Measurements from ENCODE around the gene HOXB7. TPM values are rescaled to one million over a fixed set of nuclear protein-coding genes. Genes with fewer than 3 reads are reported as not detected.
A peak's percentile ranks its signal among the peaks of the same experiment; 100 is the strongest.

The HOXB7 gene
- total RNA-seq, 2 donors from 2014 or later: 0.63 to 7.2 TPM

DNA sequence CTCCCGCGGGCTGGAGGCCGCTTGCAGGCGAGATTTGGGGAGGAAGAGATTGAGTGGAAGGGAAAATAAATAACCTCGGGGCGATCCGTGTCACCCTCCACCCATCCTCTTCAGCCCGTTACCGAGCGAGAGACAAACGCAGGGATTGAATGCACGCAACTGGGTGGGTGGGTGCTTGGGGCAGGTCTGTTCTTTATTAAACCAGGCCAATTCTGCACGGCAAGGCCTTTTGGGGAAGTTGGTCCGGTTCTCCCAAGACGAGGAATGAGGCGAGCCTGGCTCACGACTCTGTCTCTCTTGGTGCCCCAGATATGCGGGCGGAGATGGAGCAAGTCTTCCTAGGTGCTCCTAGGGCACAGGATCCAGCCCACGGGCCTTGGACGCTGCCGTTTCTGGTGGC lies 396 bp upstream of the HOXB7 start:
- peaks cover 19% of the 10 kb centered on the region for H3K27me3 ChIP-seq (replicated peaks; ENCODE audit: insufficient read depth)
- H3K36me3 ChIP-seq: no peaks in the 10 kb centered on the region
- peak; percentile 9 for ATAC-seq (ENCODE audit: insufficient number of reproducible peaks, low FRiP score, low read depth)
- no peak for DNase-seq (ENCODE audit: low spot score)
- peaks cover 4 to 45% of the 10 kb centered on the region in 2 donors for H3K4me1 ChIP-seq (ENCODE audit: control insufficient read depth in 1 of 2, low read depth in 2 of 2)
- H3K4me3 ChIP-seq: peak overlapping the region; percentile 81
- H3K27ac ChIP-seq: peak overlapping the region; percentile 78 to 91
- H3K9me3 ChIP-seq: no peaks in the 10 kb centered on the region
- TF ChIP-seq, protein P1, sequence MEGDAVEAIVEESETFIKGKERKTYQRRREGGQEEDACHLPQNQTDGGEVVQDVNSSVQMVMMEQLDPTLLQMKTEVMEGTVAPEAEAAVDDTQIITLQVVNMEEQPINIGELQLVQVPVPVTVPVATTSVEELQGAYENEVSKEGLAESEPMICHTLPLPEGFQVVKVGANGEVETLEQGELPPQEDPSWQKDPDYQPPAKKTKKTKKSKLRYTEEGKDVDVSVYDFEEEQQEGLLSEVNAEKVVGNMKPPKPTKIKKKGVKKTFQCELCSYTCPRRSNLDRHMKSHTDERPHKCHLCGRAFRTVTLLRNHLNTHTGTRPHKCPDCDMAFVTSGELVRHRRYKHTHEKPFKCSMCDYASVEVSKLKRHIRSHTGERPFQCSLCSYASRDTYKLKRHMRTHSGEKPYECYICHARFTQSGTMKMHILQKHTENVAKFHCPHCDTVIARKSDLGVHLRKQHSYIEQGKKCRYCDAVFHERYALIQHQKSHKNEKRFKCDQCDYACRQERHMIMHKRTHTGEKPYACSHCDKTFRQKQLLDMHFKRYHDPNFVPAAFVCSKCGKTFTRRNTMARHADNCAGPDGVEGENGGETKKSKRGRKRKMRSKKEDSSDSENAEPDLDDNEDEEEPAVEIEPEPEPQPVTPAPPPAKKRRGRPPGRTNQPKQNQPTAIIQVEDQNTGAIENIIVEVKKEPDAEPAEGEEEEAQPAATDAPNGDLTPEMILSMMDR (IDR thresholded peaks at IDR 0.05): no peak

DNA sequence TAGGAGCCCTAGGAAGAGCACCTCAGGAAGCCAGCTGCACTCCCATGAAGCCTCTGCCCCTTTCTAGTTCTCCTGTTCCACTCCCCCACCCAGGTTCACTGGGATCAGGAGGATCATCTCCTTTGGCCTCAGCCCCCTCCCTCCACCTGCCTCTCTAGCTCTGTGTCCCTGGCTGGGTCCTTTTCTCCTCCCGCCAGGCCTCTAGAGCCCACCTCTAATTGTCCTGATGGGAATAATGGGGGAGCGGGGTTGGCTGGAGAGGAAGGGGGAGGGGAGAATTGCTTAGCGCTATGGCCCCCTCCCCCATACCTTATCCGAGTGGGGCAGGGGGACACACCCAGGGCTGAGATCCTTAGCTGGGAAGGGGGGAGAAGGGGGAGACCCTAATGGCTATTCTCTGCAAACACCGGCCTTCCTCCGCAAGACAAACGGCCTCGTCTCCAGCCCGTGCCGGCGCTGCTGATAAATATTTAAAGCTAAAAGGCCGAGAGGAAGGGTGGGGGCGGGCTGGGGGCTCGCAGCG lies 997 bp downstream of the HOXB7 start:
- Histone ChIP-seq H3K9me3 (no peaks in the 10 kb centered on the region), H3K36me3 (no peaks in the 10 kb centered on the region), H3K4me1 (ENCODE audit: control insufficient read depth in 1 of 2, low read depth in 2 of 2) (peaks cover 4 to 45% of the 10 kb centered on the region in 2 donors), H3K4me3 (peak overlapping the region; percentile 81), H3K27me3 (replicated peaks; ENCODE audit: insufficient read depth) (peaks cover 6% of the 10 kb centered on the region), H3K27ac (peak overlapping the region; percentile 78 to 91)
- TF ChIP-seq, protein P1 (IDR thresholded peaks at IDR 0.05): no peak
- no peak for DNase-seq (ENCODE audit: low spot score)
- ATAC-seq (ENCODE audit: insufficient number of reproducible peaks, low FRiP score, low read depth): no peak

DNA sequence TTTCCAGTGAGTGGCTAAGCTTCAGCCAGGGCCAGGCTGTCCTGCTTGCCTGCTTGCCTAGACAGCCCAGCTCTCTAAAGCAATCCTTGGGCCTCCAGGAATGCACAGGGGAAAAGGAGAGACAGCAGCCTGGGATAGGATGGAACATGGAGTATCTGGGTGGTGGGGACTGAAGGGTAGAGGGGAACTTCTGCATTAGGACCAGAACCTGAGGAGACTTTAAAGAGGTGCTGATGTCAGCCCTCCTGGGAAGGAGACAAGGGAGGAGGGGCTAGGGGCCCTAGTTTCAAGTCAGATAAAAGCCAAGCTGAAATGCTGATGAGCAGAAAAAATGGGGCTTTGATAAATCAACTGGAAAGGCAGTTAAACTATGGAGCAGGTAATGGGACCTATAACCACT lies 1.8 kb downstream of the HOXB7 start:
- peaks cover 4 to 44% of the 10 kb centered on the region in 2 donors for H3K4me1 ChIP-seq (ENCODE audit: control insufficient read depth in 1 of 2, low read depth in 2 of 2)
- ATAC-seq (ENCODE audit: insufficient number of reproducible peaks, low FRiP score, low read depth) (no peak), DNase-seq (ENCODE audit: low spot score) (no peak)
- H3K36me3 ChIP-seq: no peaks in the 10 kb centered on the region
- TF ChIP-seq, protein P1 (IDR thresholded peaks at IDR 0.05): no peak
- H3K9me3 ChIP-seq: no peaks in the 10 kb centered on the region
- no peak overlapping the region for H3K27ac ChIP-seq
- no peak overlapping the region for H3K4me3 ChIP-seq
- peaks cover 1% of the 10 kb centered on the region for H3K27me3 ChIP-seq (replicated peaks; ENCODE audit: insufficient read depth)

GRCh38 chr17:48608494-48608834 lies 2.4 kb downstream of the HOXB7 start:
- Histone ChIP-seq H3K4me3 (no peak overlapping the region), H3K36me3 (no peaks in the 10 kb centered on the region), H3K4me1 (ENCODE audit: control insufficient read depth in 1 of 2, low read depth in 2 of 2) (peaks cover 4 to 40% of the 10 kb centered on the region in 2 donors), H3K9me3 (no peaks in the 10 kb centered on the region), H3K27ac (no peak overlapping the region), H3K27me3 (replicated peaks; ENCODE audit: insufficient read depth) (no peaks in the 10 kb centered on the region)
- DNase-seq (ENCODE audit: low spot score) (no peak), ATAC-seq (ENCODE audit: insufficient number of reproducible peaks, low FRiP score, low read depth) (no peak)
- TF ChIP-seq, protein P1 (IDR thresholded peaks at IDR 0.05): no peak

GRCh38 chr17:48606892-48607614 lies 3.8 kb downstream of the HOXB7 start:
- Histone ChIP-seq H3K9me3 (no peaks in the 10 kb centered on the region), H3K4me1 (ENCODE audit: control insufficient read depth in 1 of 2, low read depth in 2 of 2) (peaks cover 1 to 45% of the 10 kb centered on the region in 2 donors), H3K27ac (no peak overlapping the region), H3K27me3 (replicated peaks; ENCODE audit: insufficient read depth) (no peaks in the 10 kb centered on the region), H3K4me3 (no peak overlapping the region), H3K36me3 (no peaks in the 10 kb centered on the region)
- DNase-seq (ENCODE audit: low spot score) (no peak), ATAC-seq (ENCODE audit: insufficient number of reproducible peaks, low FRiP score, low read depth) (no peak)
- TF ChIP-seq, protein P1 (IDR thresholded peaks at IDR 0.05): no peak

Data from thoracic aorta (tissue), 2 donors.